Measurements from ENCODE around the gene PALMD.

PALMD gene

DNA sequence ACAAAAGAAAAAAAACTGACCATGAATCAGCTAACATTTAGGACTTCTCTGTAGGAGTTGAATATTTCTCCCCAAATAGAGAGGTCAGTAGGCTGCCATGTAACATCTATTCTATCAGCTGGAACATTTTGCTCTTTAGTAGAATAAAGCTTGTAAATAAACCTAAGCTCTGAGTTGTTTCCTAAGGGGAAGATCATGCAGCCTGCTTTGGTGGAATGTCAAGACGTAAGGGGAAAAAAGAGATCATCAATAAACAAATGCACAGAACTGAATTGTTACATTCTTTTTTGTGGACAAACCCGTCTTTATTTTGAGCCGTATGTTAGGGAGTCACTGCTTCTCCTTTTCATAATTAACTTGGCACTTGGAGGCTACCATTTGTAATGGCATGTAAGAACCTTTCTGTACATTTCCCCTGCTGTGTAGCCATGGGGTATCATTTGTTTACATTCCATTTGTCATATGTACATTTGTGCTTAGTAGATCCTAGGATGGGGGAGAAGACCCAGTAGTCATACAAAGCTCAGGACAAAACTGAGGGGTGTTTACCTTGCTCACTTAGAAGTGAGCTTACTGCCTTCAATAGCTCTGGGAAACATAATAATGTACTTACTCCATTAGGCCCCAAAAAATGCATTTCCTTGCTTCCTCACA is 10.8 kb upstream of the PALMD start:
- no peak for DNase-seq

DNA sequence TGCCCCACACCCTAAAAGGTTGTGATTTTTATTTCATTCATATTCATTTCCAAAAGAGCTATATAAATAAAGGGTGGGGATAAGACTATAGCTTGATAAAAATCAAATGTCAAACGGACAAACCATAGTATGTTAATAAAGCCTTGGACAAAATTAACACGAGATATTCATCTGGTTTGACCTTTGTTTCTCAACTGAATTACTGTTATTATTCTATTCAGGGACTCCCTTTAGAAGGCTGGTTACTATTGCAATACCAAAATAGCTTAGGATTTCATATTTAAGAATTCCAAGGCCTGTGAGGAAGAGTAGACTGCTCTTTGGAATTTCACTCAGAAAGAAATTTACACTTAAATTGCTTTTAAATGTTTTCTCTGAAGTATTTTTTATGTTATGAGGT is 10.2 kb upstream of the PALMD start:
- no peak for DNase-seq

DNA sequence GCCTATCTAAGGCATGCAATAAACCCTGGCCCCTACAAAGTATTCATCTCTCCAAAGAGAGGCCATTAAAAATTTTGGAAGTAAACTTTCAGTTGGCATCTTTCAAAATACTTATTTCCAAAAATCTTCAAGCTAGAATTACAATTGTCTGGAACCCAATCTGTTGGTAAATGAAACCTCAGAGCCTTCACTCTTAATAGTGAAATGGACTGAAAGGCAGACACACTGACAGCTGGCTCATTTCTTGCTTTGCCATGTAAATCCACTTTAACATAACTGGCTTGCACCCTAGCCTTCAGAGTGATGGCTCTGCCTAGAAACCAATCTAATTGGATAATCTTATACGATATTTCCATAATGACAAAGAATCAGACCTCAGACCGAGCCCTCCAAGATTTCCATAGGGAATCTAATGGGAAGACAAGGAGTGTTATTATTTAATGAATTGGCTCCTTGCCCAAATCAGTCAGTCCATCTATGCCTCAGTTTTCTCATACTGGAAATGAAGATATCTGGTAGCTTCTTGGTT is 9.2 kb upstream of the PALMD start:
- no peak for DNase-seq

DNA sequence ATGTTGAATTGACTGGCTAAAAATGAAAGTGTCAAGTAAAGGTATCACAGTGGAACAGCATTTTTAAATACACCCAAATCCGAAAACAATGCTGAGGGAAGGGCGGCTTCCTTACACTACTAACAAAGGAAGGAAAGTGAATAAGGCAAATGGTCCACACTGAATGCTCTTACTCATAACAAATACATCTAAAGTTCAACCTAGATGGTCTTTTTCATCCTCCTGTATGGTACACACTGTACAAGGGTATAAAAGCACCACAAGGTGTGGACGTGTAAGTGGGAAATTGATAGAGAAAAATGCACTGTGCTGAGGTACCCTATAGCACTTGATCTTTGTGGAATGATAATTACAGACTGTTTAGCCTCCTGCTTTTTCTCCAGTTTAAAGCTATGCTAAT is 7.1 kb upstream of the PALMD start:
- DNase-seq, result no peak

DNA sequence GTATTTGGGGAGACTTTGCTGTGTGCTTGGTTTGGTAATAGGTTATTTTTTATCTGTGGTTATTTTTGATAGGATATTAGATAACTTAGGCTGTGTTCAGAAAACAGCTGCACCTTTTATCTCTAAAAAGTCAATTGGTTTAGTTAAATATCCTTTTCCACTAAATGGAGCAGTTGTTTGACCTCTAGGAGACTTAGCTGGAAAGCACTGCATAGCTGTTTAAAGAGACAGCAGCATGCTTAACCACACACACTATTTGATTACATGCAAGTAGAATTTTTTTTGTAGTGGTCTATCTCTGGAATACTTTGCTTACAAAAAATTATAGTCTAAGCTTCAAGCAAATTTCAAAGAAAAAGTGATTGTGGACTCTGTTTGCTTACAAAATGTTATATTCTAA is 6.5 kb upstream of the PALMD start:
- no peak for DNase-seq

DNA sequence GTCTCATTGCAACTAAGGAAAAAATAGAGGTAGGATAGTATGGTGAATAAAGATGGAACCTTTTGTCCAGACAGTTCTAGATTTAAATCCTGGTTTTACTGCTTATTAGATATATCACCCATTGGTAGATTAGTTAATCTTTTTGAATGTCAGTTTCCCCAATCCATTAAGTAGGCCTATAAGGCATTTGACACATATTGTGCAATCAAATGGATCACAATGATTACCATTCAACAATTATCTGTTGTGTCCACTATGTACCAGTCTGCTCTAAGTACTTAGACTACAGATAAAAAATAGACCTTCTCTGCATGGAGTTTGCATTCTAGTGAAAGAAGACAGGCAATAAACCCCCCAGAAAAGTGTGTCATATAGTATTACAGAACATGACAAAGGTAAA is 6.0 kb upstream of the PALMD start:
- no peak for DNase-seq

DNA sequence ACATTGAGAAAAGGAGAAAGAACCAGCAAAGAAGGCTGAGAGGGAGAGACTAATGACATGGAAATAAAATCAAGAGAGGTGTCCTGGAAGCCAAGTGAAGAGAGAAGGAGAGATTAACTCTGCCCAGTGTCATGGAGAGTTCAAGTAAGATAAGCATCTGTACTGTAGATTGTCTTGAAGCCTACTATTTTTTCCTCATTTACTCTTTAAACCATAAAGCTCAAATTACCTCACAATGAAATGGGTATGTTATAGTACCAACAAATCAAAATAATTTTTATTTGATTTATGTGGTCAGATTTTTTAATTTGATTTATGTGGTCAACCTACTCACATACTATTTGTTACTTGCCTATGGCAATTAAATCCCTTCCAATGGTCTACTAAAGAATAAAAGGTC is 5.2 kb upstream of the PALMD start:
- no peak for DNase-seq

DNA sequence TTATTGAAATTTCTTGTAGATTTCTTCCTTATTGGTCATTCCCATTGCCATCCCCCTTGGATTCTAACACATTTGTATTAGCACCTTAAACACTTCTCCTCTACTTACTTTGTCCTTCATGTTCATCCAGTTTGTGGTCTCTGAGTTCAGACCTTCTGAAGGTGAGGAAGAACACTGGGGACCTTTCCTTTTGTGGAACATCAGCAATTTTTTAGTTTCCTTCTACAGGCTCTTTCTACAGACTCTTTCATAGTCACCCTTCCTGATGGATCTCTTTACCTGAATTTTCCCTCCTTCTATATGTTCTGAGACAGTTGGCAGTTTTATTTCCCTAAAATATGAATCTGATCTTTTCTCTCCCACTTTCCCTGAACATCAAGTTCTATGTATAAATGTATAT is 4.4 kb upstream of the PALMD start:
- DNase-seq, result no peak

DNA sequence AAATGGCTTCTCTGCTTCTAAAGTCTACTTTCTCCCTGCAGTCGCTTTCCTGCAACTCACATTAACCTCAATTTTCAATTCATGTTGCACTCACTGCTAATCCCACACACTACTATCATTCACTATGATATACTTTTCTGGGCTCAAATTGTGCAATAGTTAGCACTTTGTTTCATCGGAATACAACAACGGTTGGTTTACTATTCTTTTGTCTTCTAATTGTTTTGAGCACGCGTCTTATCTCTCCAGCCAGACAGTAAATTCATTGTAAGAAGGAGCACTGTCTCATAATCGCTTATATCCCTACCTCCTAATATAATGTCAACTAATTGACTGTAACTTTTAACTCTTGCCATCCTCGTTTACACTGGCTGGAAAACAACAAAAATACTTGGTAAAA is 3.9 kb upstream of the PALMD start:
- DNase-seq, result no peak

DNA sequence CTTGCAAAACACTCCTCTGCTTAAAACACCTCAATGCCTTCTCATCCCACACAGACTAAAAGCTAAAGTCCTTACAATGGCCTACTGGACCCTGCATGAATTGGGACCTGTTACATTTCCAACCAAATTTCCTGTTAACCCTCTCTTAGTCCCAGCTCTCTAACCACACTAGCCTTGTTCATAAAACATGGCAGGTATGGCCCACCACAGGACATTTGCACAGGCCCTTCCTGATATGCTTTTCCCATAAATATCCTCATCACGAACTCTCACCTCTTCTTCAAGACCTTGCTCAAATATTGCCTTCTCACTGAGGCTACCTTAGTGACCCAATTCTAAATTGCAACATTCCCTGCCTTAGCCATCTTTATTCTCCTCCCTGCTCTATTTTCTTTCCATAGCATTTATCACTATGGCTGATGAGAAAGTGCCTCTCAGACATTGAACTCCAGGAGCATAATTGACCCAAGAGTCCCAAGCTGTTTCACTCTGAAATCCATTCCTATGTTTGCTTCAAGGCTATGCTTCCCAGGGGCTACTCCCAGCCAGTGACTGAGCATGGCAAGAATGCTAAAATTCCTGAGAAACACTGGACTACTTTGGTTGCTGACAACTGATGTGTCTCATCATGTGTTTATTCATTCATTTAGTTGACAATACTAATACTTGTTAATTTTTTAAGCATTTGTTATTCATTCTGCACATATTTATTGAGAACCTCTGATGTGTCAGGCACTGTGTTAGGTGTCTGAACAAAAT is 2.7 kb upstream of the PALMD start:
- peak; percentile 68 for DNase-seq

DNA sequence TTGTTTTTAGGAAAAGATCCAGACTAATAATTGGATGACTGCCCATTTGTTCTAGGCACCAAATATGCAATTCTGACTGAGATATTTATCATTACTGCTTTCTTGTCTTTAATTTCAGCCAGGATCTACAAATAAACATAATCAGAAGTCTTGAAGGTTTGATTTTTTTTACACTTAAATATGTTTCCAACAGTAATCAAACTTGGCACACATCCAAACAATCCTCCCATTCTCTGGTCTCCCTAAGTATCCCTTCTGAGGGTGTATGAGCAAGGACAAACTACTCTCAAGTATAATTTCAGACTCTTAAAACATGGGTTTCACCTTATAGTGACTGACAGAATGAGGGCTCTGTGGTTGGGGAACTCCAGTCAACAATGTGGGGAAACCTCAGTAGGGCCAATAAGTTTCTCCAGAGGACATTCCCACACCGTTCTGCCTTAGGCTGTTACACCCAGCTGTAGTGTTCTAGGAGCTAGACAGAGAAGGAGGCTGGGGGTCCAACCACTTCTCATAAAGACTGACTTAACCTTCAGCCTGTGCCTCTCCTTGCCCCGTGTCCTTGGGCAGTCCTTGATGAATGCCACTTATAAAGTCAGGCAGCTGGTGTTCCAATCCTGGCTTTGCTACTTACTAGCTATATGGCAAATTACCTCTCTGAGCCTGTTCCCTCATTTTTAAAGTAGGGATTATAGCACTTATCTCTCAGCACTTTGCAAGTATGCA is 1.5 kb upstream of the PALMD start:
- no peak for DNase-seq

DNA sequence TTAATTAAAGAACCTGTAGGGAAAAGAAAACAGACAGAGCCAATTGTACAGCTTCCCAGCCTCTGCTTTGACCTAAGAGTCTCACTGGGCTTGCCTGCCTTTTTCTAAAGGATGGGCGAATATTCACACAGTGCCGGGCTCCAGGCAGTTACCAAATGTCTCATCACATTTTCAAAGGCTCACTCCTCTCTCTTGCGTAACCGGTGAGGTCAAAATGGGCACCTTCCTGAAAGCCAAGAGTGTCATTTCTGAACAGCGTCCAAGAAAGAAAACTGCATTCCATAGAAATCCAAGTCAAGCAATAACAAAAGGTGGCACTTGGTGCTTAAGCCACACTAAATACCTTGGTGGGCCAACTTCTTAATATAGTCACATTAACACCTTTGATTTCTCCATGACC is 710 bp upstream of the PALMD start:
- DNase-seq, result peak; percentile 53

DNA sequence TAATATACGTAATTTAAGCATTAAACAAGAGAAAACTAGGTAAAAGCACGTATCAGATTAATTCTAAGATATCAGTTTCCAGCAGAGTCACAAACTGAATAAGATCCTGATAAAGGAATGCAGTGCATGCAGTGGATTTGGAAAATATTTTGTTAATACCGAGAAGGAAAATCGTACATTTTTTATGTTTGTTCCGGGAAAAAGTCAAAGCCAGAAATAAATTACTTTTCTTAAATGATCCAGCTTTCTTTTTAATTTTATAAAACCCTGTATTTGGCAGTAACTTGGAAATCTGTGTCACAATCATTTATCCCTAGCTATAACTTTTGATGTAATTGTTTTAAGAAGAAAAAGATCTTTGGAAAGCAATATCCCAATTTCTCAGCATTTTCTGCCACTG is 955 bp downstream of the PALMD start:
- DNase-seq, result no peak

DNA sequence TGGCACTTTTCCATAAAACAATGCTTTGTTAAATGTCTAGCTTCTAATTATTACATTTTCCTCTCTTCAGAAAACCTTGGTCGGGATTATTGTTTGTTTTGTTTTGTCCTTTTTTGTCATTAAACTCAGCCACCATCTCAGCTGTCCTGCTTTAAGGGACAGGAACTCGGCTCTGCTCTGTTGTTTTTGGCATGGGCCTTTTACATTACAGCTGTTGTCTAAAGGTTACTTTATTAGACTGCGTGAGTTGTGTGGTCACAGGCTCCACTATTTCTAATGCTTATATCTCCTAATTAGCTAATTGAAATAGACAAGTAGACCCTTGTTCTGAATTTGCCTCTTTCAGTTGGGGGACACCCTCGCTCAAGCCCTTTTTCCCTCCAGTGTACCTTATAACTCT is 1.6 kb downstream of the PALMD start:
- DNase-seq, result no peak

DNA sequence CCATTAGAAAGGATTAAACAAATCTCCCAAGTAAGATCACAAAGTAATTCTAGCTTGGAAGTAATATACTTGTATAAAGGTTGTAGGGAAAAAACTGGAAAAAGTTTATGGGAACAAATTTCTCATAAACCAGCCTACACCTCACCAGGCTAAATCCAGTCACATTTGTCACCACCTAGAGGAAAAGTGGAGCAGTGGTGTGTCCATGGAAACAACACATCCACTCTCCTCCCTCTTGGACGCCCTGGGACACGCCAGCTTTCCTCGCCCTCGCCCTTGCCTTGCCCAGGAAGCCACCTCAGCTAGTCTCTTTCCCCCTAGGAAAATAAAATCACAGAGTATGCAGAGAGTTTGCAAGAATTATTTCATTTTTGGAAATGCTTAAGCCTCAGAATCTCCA is 2.2 kb downstream of the PALMD start:
- no peak for DNase-seq

DNA sequence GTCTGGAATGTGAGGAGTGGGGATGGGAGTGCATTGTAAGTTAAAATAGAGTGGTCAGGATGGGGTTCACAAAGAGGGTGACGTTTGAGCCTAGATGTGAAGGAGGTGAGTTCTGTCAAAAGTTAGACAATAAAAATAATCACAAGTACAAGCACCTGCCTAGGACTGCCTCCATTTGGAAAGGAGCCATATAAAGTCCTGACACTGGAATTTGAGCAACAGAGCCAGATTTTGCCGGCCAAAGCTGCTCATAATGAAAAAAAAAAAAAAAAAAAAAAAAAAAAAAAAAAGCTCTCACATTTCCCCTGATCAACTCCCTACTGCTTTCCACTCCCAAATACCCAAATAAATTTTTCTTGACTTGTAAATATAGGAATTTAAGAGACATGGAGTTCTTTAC is 4.1 kb downstream of the PALMD start:
- DNase-seq, result no peak

DNA sequence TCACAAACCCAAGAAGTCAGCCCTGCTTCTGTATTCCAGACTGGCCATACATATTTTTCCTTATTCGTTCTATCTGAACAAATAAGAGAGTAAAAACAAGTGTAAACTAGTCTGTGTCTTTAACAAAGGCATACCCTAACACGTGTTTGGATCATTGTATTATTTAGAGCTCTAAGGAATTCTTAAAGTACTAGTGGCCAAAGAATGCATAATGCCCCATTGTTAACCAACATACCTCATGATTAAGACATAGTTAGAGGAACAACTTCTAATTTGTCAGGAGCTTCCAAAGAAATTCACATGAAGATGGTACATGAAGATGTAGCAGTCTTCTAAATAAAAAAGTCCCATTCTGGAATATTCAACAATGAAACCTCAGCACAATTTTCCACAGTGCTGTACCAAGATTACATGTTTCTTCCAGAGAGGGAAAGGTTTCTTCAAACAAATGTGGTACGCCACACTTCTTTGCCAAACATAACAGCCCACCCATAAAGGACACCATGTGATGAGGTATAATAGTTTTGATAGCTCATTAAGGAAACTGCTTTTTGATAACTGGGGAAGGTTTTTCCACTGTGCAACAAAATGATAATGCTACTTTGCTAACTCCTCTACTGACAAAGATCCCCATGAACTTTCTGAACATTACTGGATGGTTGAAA is 5.0 kb downstream of the PALMD start:
- peak; percentile 20 for DNase-seq

DNA sequence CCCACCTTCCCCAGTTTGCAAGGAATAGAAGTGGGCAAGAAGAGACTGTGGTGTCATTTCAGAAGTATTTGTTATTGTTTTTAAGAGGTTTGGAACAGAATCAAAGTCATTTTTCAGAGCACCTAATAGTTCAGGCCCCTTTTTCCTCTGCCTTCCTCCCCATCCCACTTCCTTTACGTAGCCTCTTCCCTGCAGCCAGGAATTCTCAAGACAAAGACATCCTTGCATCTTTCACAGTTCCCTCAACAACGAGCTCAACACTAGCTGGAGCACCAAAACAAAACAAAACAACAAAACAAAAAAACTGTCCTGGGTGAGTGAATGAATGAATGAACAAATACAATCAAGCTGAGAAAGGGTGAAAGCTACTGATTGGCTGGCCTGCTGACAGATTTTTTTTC is 7.0 kb downstream of the PALMD start:
- DNase-seq, result peak; percentile 57

DNA sequence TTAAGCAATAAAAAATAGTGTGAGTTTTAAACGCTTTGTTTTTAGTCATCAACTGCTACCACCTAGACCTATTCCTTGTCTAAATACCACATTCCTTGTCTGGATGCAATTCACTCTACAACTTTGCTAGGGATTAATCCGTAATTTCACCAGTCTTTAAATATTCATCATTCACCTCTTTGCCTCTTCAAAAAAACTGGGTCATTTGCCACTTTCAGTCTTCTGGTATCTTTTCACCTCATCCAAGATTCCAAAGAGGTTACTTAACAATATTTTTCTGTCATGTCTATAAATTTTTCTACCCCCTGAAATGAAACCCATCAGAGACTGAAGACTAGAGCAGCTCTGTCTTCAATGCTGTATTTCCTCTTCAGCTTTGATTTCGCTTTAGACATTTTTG is 9.5 kb downstream of the PALMD start:
- peak; percentile 56 for DNase-seq

DNA sequence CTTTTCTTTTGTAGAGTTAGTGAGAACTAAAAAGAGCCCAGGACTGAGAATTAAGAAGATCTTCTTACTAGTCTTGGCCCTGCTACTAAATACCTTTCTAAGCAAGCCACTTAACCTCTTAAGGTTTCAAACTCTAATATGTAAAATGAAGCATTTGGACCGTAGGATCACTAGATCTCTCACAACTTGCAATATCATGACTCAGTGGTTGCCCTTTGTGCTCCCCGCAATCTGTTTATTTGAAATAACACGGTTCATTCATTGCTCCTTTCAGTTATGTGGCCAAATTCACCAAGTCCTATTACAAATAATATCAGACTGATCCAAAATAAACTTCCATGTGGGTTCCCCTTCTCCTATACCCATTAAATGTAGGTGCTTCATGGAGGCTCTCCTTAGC is 10.8 kb downstream of the PALMD start:
- no peak for DNase-seq

DNA sequence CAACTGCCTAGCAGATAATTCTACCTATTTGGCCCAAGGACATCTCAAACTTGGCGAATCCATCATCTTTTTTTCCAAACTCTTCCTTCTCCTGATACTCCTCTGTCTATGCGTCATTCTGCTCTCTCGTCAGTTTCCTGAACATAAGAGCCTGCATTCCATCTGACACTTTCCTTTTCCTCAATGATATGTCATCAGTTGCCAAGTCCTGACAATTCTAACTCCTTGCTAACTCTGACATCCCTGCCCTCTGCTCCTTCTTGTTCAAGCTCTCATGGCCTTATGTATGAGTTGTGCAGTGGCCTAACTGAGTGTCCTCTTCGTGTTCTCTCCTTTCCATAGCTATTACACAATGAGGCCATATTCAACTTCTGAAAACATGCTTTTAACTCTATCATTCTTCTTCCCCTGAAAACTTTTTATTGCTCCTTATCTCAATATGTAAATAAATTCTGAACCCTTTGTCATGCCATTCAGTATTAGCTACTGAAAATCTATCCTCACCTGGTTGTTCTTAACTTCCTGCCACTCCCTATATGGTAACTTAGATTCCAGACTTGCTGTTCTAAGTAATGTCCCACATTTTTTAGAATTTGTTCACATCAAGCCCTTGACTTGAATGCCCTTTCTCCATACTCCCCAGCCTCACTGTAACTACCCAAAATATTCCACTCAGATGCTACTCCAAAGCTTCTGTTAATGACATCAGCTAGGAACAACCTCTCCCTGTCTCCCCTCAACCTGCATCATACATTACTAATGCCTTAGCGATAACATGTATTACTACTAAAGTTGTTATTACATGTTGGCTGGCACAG is 11.5 kb downstream of the PALMD start:
- DNase-seq, result peak; percentile 60

DNA sequence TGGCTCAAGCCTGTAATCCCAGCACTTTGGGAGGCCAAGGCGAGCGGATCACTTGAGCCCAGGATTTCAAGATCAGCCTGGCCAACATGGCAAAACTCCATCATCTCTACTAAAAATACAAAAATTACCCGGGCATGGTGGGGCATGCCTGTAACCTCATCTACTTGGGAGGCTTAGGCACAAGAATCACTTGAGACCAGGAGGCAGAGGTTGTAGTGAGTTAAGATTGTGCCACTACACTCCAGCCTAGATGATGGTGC is 12.0 kb downstream of the PALMD start:
- DNase-seq, result no peak

DNA sequence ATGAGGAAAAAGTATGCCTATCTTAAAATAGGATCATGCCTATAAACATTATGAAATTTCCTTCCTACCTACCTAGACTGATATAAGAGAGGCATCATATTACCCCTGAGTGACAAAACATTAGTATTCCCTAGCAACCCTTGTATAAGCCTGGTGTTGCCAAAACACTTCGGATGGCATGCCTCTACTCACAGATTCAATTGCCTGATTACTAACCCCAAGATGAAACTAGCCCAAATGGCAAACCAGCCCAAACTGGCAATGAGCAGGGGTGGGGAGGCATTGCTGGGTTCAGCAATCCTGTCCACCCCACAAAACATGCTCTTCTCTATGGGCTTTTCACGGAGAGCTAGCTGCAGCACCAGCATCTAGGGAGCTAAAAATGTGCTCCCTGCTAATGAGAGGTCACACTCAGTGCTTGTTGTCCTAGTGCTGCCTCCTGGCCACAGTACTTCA is 13.9 kb downstream of the PALMD start:
- DNase-seq, result peak; percentile 27
